ENCODE results near the gene HORMAD2. TPM values are rescaled to one million over a fixed set of nuclear protein-coding genes. Genes with fewer than 3 reads are reported as not detected.

Gene HORMAD2
- total RNA-seq, 1 donor = not detected

DNA sequence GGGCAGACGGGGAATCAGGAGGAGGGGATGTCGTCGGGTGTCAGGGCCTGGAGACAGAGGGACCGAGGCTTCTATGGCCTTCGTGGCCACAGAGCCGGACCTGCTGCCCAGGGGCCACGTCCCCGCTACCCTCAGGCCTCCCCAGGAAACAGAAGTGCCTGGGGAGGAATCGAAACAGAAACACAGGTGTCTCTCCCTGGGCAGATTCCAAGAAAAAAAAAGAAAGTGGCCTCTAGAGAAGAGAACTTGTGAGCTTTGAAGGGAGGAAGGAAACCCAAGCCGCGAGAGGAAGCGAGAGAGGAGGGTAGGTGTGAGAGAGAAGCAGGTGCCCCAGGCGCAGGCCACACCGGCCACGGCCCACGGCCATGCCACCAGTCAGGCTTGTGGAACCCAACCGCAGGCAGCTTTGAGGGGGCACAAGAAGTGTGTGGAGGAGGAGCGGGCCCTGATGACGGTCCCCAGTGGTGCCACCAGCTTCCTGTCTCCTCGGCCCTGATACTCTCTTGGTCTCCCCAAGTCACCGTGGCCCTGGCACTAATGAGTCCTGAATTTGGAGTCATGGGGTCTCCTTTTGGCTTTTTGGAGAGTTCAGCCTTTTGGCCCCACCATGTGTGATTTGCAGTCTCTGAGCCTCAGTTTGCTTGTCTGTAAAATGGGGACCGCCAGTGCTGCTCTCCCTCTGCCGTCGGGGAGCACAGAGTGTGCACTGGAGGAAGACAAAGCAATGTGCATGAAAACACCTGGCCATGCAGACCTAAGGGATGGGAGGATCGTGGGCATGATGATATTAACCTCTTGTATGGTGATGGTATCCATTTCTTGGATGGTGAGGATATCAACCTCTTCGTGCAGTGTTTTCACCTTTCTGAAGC lies 141.1 kb downstream of the HORMAD2 start:
- TF ChIP-seq, protein P1, sequence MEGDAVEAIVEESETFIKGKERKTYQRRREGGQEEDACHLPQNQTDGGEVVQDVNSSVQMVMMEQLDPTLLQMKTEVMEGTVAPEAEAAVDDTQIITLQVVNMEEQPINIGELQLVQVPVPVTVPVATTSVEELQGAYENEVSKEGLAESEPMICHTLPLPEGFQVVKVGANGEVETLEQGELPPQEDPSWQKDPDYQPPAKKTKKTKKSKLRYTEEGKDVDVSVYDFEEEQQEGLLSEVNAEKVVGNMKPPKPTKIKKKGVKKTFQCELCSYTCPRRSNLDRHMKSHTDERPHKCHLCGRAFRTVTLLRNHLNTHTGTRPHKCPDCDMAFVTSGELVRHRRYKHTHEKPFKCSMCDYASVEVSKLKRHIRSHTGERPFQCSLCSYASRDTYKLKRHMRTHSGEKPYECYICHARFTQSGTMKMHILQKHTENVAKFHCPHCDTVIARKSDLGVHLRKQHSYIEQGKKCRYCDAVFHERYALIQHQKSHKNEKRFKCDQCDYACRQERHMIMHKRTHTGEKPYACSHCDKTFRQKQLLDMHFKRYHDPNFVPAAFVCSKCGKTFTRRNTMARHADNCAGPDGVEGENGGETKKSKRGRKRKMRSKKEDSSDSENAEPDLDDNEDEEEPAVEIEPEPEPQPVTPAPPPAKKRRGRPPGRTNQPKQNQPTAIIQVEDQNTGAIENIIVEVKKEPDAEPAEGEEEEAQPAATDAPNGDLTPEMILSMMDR (IDR thresholded peaks at IDR 0.05; ENCODE audit: insufficient read depth, low read length) = no peak
- DNase-seq (ENCODE audit: low read depth) = no peak
- no peak overlapping the region for H3K4me3 ChIP-seq (ENCODE audit: low read depth, low read length)

DNA sequence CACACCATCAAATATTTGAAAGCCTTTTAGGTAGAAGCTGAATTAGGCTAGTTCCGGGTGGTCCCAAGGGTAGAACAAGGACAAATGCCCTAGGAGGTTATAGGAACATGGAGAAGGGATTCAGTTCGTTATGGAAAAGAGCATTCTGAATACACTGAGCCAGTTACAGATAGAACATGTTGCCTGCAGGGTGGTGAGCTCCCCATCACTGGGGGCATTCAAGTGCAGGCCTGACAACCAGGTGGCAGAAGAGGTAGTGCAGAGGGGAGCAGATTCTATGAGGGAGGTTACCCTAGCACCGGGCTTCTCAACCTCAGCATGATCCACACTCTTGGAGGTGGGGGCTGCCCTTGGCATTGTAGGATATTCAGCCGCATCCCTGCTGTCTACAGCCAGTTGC lies 142.1 kb downstream of the HORMAD2 start:
- TF ChIP-seq, protein P1 (IDR thresholded peaks at IDR 0.05; ENCODE audit: insufficient read depth, low read length) = no peak
- no peak for DNase-seq (ENCODE audit: low read depth)

DNA sequence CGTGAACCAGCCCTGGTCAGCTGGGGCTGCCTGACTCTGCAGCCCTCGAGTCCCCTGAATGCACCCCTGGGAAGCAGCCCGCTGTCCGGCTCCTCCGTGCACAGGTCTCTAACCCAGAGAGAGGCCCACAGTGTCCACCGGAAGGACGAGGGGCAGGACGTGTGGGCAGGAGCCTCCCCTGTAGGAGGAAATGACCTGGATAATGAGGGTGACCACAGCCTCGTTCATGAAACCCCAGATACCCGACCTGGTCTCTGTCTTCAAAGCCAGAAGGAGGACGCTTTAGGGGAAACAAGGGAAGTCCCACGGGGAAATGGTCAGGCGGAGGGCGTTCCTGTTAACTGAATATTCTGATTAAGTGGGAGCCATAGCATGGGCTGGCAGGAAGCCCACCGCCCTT lies 143.0 kb downstream of the HORMAD2 start:
- DNase-seq (ENCODE audit: low read depth) = no peak
- no peak overlapping the region for H3K4me3 ChIP-seq (ENCODE audit: low read depth, low read length)
- TF ChIP-seq, protein P1 (IDR thresholded peaks at IDR 0.05; ENCODE audit: insufficient read depth, low read length) = no peak

More for the DNA sequence above, 142.1 kb downstream of the HORMAD2 start:
- no peak overlapping the region for H3K4me3 ChIP-seq (ENCODE audit: low read depth, low read length)

DNA sequence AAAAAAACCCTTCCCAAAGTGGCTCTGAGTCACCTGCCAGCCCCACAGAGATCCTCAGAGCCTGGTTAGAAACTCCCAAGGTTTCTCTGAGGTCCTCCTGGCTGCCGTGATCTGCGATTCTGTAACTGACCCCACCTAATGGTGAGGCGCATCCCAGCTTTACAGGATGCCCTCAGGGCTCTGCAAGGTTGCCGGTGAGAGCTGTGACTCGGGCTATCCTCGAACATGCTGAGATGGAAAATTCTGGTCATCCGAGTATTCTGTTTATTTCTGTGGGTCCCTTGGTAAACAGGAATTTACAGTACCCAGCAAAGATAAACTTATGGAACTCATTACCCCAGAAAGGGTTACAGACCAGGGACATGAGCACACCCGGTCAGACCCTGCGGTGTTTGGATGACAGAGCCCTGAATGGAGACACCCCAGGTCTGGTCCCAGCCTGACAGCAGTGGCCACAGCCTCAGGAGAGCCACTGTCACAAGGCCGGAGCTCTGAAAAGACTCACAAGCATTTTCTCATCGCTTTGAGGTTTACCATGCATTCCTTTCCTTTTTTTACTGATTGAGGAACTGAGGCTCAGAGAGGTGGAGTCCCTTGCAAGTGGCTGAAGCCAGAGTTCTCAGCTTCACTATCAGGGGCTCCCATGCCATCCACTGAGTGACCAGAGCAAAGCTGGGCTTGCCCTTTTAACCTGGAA lies 144.0 kb downstream of the HORMAD2 start:
- TF ChIP-seq, protein P1 (IDR thresholded peaks at IDR 0.05; ENCODE audit: insufficient read depth, low read length) = no peak
- H3K4me3 ChIP-seq (ENCODE audit: low read depth, low read length) = no peak overlapping the region
- no peak for DNase-seq (ENCODE audit: low read depth)

DNA sequence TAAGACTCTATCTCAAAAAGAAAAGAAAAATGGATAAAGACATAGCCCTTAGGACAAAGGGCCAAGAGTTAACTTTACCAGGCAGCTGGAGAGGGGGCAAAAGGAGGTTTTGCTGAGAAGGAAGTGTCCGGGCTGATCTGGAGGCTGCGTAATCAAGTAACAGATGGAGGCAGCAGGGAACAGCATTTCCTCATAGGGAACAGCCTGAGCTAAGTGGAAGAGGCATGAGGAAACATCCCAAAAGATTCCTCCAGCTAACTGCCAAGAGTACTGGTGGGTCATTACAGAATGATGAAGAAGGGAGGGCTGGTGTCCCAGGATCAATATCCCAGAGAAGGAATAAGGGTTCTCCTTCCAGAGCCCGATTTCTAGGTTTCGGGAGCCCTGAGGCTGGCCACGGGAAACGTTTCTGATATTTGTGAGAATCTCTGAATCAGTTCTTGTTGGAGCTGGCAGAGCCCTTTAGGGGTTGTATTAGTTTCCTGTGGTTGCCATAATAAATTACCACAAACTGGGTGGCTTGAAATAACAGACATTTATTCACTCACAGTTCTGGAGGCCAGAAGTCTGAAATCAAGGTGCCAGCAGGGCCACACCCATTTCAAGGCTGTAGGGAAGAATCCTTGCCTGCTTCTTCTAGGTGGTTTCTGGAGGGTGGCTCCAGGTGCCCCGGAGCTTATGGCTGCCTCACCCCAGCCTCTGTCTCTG lies 145.1 kb downstream of the HORMAD2 start:
- DNase-seq (ENCODE audit: low read depth) = no peak
- no peak overlapping the region for H3K4me3 ChIP-seq (ENCODE audit: low read depth, low read length)
- TF ChIP-seq, protein P1 (IDR thresholded peaks at IDR 0.05; ENCODE audit: insufficient read depth, low read length) = no peak

DNA sequence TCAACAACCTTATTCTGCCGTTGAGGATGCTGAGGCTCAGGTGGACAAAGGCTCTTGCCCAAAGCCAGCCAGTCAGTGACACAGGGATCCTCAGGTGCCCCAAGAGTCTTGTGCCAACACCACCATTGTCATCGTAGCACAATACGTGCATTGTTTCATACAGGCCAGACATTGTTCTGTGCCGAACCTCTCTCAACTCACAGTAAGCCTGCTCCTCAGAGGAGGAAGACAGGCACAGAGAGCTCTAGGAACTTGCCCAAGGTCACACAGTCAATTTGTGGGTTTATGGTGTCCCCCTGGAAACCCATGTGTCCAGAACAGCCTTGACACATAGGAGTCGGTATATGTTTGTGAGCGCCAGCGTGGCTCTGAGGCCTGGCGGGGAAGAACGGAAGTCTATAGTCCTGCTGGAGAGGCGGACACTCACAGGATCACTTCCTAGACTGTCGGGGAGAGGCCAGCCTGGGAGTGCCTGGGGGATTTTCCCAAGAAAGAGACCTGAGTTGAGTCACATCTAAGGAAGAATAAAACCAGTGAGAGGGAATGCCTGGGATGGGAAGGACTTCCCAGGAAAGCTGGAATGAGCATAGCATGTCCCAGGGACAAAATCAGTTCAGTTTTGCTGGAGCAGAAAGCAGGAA lies 146.0 kb downstream of the HORMAD2 start:
- TF ChIP-seq, protein P1 (IDR thresholded peaks at IDR 0.05; ENCODE audit: insufficient read depth, low read length) = no peak
- H3K4me3 ChIP-seq (ENCODE audit: low read depth, low read length) = no peak overlapping the region

More for the DNA sequence above, 146.0 kb downstream of the HORMAD2 start:
- DNase-seq (ENCODE audit: low read depth) = no peak
